Germinal center (tissue), 1 donor: Measurements from ENCODE around the gene STOX2.
"Not testable (repeated sequence)": the region's sequence is repeated elsewhere in the genome, so short reads cannot be mapped to it uniquely, and the experiment has no call there.

Source experiments
- DNase-seq: peaks from one replicate; pipeline ENCODE4 v3.0.0; 2012; ENCODE audit warnings: mixed read lengths, low spot score

The STOX2 gene

GRCh38 chr4:184022679-184023383, 117.7 kb downstream of the STOX2 start:
- DNase-seq, result no peak

- no peak for DNase-seq
Measured at GRCh38 chr4:184024637-184025036, 119.5 kb downstream of the STOX2 start.

- DNase-seq, result no peak
Measured at GRCh38 chr4:184028561-184029374, 123.7 kb downstream of the STOX2 start.

- DNase-seq, result no peak
Measured at GRCh38 chr4:184030036-184030435, 124.9 kb downstream of the STOX2 start.

- no peak for DNase-seq
Measured at GRCh38 chr4:184030764-184031163, 125.7 kb downstream of the STOX2 start.

GRCh38 chr4:184032091-184032490, 127.0 kb downstream of the STOX2 start:
- no peak for DNase-seq

- no peak for DNase-seq
Measured at GRCh38 chr4:184039963-184040383, 134.9 kb downstream of the STOX2 start.

- DNase-seq, result no peak
Measured at GRCh38 chr4:184041156-184041555, 136.0 kb downstream of the STOX2 start.

GRCh38 chr4:184046148-184046547, 141.0 kb downstream of the STOX2 start:
- no peak for DNase-seq

- not testable (repeated sequence) for DNase-seq
Measured at GRCh38 chr4:184051262-184051661, 146.2 kb downstream of the STOX2 start.

GRCh38 chr4:184052616-184053015, 147.5 kb downstream of the STOX2 start:
- no peak for DNase-seq

- DNase-seq, result no peak
Measured at GRCh38 chr4:184053434-184053833, 148.3 kb downstream of the STOX2 start.

GRCh38 chr4:184056877-184057276, 151.8 kb downstream of the STOX2 start:
- no peak for DNase-seq

- no peak for DNase-seq
Measured at GRCh38 chr4:184058026-184058425, 152.9 kb downstream of the STOX2 start.

GRCh38 chr4:184059099-184059498, 154.0 kb downstream of the STOX2 start:
- no peak for DNase-seq

GRCh38 chr4:184061582-184061981, 156.5 kb downstream of the STOX2 start:
- no peak for DNase-seq

GRCh38 chr4:184062769-184063168, 157.7 kb downstream of the STOX2 start:
- no peak for DNase-seq

- DNase-seq, result no peak
Measured at GRCh38 chr4:184064877-184065276, 159.8 kb downstream of the STOX2 start.

GRCh38 chr4:184066584-184067300, 161.6 kb downstream of the STOX2 start:
- no peak for DNase-seq

- no peak for DNase-seq
Measured at GRCh38 chr4:184067931-184068554, 162.9 kb downstream of the STOX2 start.
